Colon (tissue), 2 donors: Measurements from ENCODE around the gene SLC38A6.
"Not testable (repeated sequence)": the region's sequence is repeated elsewhere in the genome, so short reads cannot be mapped to it uniquely, and the experiment has no call there.

Source experiments
- FAIRE-seq: peaks from 2 replicates; lab custom pipeline; 2012; peaks lifted over from hg19 to GRCh38; lab: Jason Lieb, UNC
- donor health status: control.
- donor health status: control.

Gene SLC38A6

GRCh38 chr14:61063461-61063860 lies 82.4 kb downstream of the SLC38A6 start:
- FAIRE-seq = no peak

GRCh38 chr14:61064210-61064609 lies 83.2 kb downstream of the SLC38A6 start:
- FAIRE-seq = no peak

GRCh38 chr14:61064856-61065255 lies 83.8 kb downstream of the SLC38A6 start:
- FAIRE-seq = no peak

GRCh38 chr14:61065656-61066055 lies 84.6 kb downstream of the SLC38A6 start:
- no peak for FAIRE-seq

GRCh38 chr14:61072442-61072841 lies 91.4 kb downstream of the SLC38A6 start:
- FAIRE-seq = not testable (repeated sequence)

GRCh38 chr14:61074852-61075251 lies 93.8 kb downstream of the SLC38A6 start:
- FAIRE-seq = no peak

- FAIRE-seq = no peak
Observed at GRCh38 chr14:61076556-61076955, 95.5 kb downstream of the SLC38A6 start.

GRCh38 chr14:61077437-61077836 lies 96.4 kb downstream of the SLC38A6 start:
- no peak for FAIRE-seq

GRCh38 chr14:61077951-61078720 lies 97.1 kb downstream of the SLC38A6 start:
- FAIRE-seq = no peak

- FAIRE-seq = no peak
Observed at GRCh38 chr14:61080591-61081010, 99.6 kb downstream of the SLC38A6 start.

GRCh38 chr14:61088081-61088480 lies 107.0 kb downstream of the SLC38A6 start:
- FAIRE-seq = no peak

- no peak for FAIRE-seq
Observed at GRCh38 chr14:61089126-61089750, 108.2 kb downstream of the SLC38A6 start.

GRCh38 chr14:61090432-61091216 lies 109.6 kb downstream of the SLC38A6 start:
- FAIRE-seq = no peak

GRCh38 chr14:61091657-61092273 lies 110.7 kb downstream of the SLC38A6 start:
- no peak for FAIRE-seq

GRCh38 chr14:61098096-61098495 lies 117.1 kb downstream of the SLC38A6 start:
- FAIRE-seq = not testable (repeated sequence)

- FAIRE-seq = no peak
Observed at GRCh38 chr14:61098721-61099120, 117.7 kb downstream of the SLC38A6 start.

- FAIRE-seq = no peak
Observed at GRCh38 chr14:61099216-61099835, 118.3 kb downstream of the SLC38A6 start.

GRCh38 chr14:61101803-61102548 lies 120.9 kb downstream of the SLC38A6 start:
- FAIRE-seq = no peak
